ENCODE measurements around the gene SP140L. TPM values are rescaled to one million over a fixed set of nuclear protein-coding genes. Genes with fewer than 3 reads are reported as not detected.
"Not testable (repeated sequence)": the region's sequence is repeated elsewhere in the genome, so short reads cannot be mapped to it uniquely, and the experiment has no call there.

SP140L gene
- total RNA-seq, 1 donor from 2014 or later: 112 TPM

DNA sequence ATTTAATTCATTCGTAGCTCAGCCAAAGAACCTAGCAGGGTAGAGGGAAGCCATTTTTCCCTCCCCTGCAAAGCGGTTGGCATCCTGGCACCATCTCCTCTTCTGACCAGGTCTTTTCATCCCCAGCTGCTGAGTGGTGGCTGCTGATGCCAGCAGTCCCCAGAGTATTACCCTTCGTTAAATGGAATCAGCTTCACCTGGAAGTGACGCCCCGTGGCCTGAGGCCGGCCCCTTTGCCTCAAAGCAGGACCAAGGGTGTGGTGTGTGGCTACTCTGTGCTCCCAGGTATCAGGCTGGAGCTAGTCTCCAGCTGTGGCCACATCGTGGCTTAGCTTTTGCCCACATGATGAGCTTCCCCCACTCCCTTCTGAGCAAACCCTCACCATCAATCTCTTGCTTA lies 76.8 kb downstream of the SP140L start:
- H3K36me3 Mint-ChIP-seq (ENCODE audit: low read depth): peaks cover 78% of the 10 kb centered on the region
- no peak overlapping the region for H3K27ac Mint-ChIP-seq
- TF ChIP-seq, protein P1, sequence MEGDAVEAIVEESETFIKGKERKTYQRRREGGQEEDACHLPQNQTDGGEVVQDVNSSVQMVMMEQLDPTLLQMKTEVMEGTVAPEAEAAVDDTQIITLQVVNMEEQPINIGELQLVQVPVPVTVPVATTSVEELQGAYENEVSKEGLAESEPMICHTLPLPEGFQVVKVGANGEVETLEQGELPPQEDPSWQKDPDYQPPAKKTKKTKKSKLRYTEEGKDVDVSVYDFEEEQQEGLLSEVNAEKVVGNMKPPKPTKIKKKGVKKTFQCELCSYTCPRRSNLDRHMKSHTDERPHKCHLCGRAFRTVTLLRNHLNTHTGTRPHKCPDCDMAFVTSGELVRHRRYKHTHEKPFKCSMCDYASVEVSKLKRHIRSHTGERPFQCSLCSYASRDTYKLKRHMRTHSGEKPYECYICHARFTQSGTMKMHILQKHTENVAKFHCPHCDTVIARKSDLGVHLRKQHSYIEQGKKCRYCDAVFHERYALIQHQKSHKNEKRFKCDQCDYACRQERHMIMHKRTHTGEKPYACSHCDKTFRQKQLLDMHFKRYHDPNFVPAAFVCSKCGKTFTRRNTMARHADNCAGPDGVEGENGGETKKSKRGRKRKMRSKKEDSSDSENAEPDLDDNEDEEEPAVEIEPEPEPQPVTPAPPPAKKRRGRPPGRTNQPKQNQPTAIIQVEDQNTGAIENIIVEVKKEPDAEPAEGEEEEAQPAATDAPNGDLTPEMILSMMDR (IDR thresholded peaks at IDR 0.05): no peak

DNA sequence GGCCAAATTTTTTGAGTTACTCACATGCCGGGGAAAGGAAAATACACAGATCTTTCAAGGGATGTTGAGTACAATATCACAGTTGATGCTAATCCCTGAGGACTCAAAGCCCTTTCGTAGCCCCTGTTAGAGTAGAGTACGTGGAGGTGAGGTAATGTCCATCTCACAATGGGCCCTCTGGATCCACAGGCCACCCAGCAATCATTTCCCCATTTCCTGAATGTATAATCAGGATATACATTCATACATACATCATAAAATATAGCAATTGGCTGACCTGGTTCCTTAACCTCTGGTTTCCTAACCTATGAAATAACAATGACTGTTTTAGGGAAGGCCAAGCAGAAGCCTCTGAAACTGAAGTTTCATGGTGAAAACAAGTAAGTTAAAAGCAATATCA lies 78.8 kb downstream of the SP140L start:
- POLR2A ChIA-PET: no interaction called here
- no peak for ATAC-seq (ENCODE audit: low read depth)
- no peaks in the 10 kb centered on the region for H3K9me3 Mint-ChIP-seq
- H3K36me3 Mint-ChIP-seq (ENCODE audit: low read depth): peaks cover 59% of the 10 kb centered on the region
- H3K4me3 Mint-ChIP-seq: no peak overlapping the region
- H3K4me1 Mint-ChIP-seq: peaks cover 23% of the 10 kb centered on the region
- intact Hi-C loops (cut with micrococcal nuclease): no loop called here
- DNase-seq: no peak
- peak overlapping the region; percentile 12 for H3K27ac Mint-ChIP-seq
- TF ChIP-seq, protein P1 (IDR thresholded peaks at IDR 0.05): no peak
- CTCF ChIA-PET: no interaction called here
- H3K27me3 Mint-ChIP-seq: no peaks in the 10 kb centered on the region

More for the DNA sequence above, 76.8 kb downstream of the SP140L start:
- Mint-ChIP-seq H3K4me1 (peaks cover 3% of the 10 kb centered on the region), H3K9me3 (no peaks in the 10 kb centered on the region), H3K4me3 (no peak overlapping the region), H3K27me3 (no peaks in the 10 kb centered on the region)
- ChIA-PET CTCF (no interaction called here), POLR2A (interaction anchor here (0.8 kb wide), 1 partner anchor 11 kb away, joined by 3 read pairs; no protein-coding TSS in a partner anchor)
- DNase-seq: no peak
- intact Hi-C loops (cut with micrococcal nuclease): no loop called here
- no peak for ATAC-seq (ENCODE audit: low read depth)

DNA sequence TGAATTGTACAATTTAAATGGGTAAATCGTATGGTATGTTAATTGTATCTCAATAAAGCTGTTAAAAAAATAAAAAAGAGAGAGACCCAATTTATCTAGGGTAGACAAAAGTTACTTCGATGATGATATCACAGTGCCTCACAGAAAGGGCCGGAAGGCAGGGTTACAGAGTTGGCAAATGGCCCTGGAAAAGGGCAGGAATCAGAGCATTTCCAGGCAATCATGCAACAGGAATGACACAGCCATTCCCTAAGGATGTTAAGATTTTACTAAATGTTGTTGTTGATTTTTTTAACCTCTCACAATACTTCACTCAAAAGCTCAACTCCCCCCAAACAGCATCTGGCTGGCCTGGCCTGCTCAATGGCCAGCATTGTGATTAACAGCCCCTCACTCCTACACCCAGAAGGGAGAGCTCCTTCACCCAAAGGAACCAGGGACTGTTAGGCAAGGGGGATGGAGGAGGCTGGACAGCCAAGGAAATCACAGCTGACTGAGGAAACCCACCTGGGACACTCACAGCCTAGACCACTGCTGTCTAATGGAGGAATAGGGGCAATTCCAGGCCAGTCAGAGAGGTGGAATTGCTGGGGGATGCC lies 81.3 kb downstream of the SP140L start:
- H3K27ac Mint-ChIP-seq: peak overlapping the region; percentile 59
- H3K27me3 Mint-ChIP-seq: no peaks in the 10 kb centered on the region
- TF ChIP-seq, protein P1 (IDR thresholded peaks at IDR 0.05): no peak
- ChIA-PET CTCF (no interaction called here), POLR2A (interaction anchor here (0.5 to 0.8 kb wide), 3 partner anchors 81 to 458 kb away, joined by 3 to 7 read pairs (median 5); partner anchors contain the start of gene SP140L)
- ATAC-seq (ENCODE audit: low read depth) (no peak), DNase-seq (no peak)
- intact Hi-C loops (cut with micrococcal nuclease): no loop called here
- no peak overlapping the region for H3K4me3 Mint-ChIP-seq
- H3K4me1 Mint-ChIP-seq: peaks cover 45% of the 10 kb centered on the region
- H3K9me3 Mint-ChIP-seq: no peaks in the 10 kb centered on the region
- H3K36me3 Mint-ChIP-seq (ENCODE audit: low read depth): peaks cover 47% of the 10 kb centered on the region

DNA sequence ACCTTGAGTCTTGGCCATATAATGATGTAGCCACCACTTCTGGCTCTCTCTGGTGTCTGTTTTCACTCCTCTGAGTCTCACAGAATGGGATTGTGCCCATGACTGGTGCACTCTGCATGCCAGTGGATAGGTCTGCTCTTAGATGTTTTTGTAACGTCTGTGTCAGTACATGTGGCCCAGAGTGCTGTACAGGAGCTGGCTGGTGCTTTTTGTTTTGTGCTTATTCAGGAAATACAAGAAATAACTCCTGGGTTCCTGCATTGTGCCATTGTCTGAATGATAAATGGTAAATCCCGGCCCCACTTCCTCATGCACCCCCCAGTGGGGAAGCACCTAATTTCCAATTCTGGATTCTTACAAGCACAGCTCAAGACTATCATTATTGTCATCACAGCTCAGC lies 82.3 kb downstream of the SP140L start:
- H3K9me3 Mint-ChIP-seq; CTCF ChIA-PET; H3K27me3 Mint-ChIP-seq; POLR2A ChIA-PET; H3K4me3 Mint-ChIP-seq; DNase-seq; ATAC-seq (ENCODE audit: low read depth); intact Hi-C loops (cut with micrococcal nuclease): not testable (repeated sequence)
- Mint-ChIP-seq H3K4me1 (peaks cover 54% of the 10 kb centered on the region), H3K27ac (peak overlapping the region; percentile 59), H3K36me3 (ENCODE audit: low read depth) (peaks cover 37% of the 10 kb centered on the region)

DNA sequence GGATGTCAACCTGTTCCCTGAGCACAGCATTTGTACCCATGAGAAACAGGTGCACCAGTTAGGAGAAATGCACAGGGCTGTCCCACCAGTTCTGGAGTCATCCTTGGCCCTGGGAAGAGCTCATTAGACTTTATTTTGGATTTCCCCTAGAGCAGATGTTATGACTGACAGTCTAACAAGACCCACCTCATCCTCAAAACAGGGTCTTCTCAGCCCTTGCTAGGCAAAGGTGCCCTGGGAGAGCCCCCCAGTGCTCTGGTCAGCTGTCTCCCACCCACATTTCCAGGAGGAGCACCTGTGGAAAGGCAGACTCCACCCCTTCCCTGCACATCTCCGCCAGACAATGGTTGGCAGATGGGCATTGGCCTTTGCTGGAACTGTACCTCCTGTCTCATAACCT lies 83.3 kb downstream of the SP140L start:
- TF ChIP-seq, protein P1 (IDR thresholded peaks at IDR 0.05): no peak
- POLR2A ChIA-PET: interaction anchor here (0.6 to 2.1 kb wide), 3 partner anchors 21 to 141 kb away, joined by 3 to 6 read pairs (median 3); no protein-coding TSS in a partner anchor
- DNase-seq: no peak
- no peaks in the 10 kb centered on the region for H3K9me3 Mint-ChIP-seq
- CTCF ChIA-PET: no interaction called here
- intact Hi-C loops (cut with micrococcal nuclease): loop anchor here (2.0 to 5.0 kb wide), 2 partner anchors 83 to 302 kb away; partner anchors contain the start of genes CAB39 and SP140L
- peak overlapping the region; percentile 99 for H3K4me3 Mint-ChIP-seq
- peak overlapping the region; percentile 99 for H3K27ac Mint-ChIP-seq
- H3K36me3 Mint-ChIP-seq (ENCODE audit: low read depth): peaks cover 28% of the 10 kb centered on the region
- no peak for ATAC-seq (ENCODE audit: low read depth)
- H3K27me3 Mint-ChIP-seq: no peaks in the 10 kb centered on the region
- H3K4me1 Mint-ChIP-seq: peaks cover 64% of the 10 kb centered on the region
